ENCODE measurements around the gene NEMP1.

DNA sequence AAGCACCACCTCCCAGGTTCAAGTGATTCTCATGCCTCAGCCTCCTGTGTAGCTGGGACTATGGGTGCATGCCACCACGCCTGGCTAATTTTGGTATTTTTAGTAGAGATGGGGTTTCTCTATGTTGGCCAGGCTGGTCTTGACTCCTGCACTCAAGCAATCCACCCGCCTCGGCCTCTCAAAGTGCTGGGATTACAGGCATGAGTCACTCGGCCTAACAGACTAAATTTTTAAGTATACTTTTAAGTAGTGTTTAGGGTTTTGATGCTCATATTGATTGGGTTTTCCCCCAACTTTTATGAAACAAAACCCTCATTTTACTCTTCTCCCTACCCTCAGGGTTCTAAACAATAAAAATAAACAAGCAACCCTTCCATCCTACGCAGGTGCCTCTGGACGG, 34.1 kb downstream of the NEMP1 start:
- TF ChIP-seq, protein P1, sequence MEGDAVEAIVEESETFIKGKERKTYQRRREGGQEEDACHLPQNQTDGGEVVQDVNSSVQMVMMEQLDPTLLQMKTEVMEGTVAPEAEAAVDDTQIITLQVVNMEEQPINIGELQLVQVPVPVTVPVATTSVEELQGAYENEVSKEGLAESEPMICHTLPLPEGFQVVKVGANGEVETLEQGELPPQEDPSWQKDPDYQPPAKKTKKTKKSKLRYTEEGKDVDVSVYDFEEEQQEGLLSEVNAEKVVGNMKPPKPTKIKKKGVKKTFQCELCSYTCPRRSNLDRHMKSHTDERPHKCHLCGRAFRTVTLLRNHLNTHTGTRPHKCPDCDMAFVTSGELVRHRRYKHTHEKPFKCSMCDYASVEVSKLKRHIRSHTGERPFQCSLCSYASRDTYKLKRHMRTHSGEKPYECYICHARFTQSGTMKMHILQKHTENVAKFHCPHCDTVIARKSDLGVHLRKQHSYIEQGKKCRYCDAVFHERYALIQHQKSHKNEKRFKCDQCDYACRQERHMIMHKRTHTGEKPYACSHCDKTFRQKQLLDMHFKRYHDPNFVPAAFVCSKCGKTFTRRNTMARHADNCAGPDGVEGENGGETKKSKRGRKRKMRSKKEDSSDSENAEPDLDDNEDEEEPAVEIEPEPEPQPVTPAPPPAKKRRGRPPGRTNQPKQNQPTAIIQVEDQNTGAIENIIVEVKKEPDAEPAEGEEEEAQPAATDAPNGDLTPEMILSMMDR (IDR thresholded peaks at IDR 0.05), result no peak
- TF ChIP-seq RFX5 (IDR thresholded peaks at IDR 0.05) (no peak), SREBF2 (IDR thresholded peaks at IDR 0.05) (no peak), EP300 (IDR thresholded peaks at IDR 0.05) (no peak), POLR2A (IDR thresholded peaks at IDR 0.05; ENCODE audit: low read length) (no peak), JUN (IDR thresholded peaks at IDR 0.05) (no peak), TFCP2L1 (CRISPR knock-in tag; IDR thresholded peaks at IDR 0.05) (no peak), BCL3 (IDR thresholded peaks at IDR 0.05) (no peak), POLR2AphosphoS2 (conservative IDR thresholded peaks at IDR 0.05; ENCODE audit: low read length) (no peak), PHF8 (IDR thresholded peaks at IDR 0.05; ENCODE audit: borderline replicate concordance, low read depth) (no peak), PBX3 (IDR thresholded peaks at IDR 0.05) (no peak), EHMT2 (IDR thresholded peaks at IDR 0.05; ENCODE audit: low read depth) (no peak), SMC3 (IDR thresholded peaks at IDR 0.05) (no peak)
